IMR-90 (cell line): ENCODE data around the gene MAGEC3. TPM values are rescaled to one million over a fixed set of nuclear protein-coding genes. Genes with fewer than 3 reads are reported as not detected.

Experiments
- ATAC-seq: fragments of 200-7000 bp; cut with Tn5 transposase; 2 replicates; pipeline ENCODE4 v1.9.1; 2020; ENCODE audit warnings: low read depth, mild to moderate bottlenecking, moderate library complexity
- BruUV-seq: library from RNA; stranded (reverse); fragments of 400-500 nt; replicated peaks from 2 replicates; lab custom pipeline; 2021; lab: Mats Ljungman, UMichigan
- CTCF ChIA-PET: fragments of 300-600 bp; formaldehyde crosslinking; extraction: SDS; loops from one replicate; lab custom pipeline; 2021; ENCODE audit warnings: antibody characterized with exemption; lab: Yijun Ruan, JAX
- POLR2A ChIA-PET: fragments of 300-600 bp; sonication (Branson Sonifier 250); formaldehyde crosslinking; loops from one replicate; lab custom pipeline; 2022; ENCODE audit warnings: antibody characterized with exemption; ENCODE audit not compliant: unreplicated experiment; lab: Charles Lee
- DNase-seq: peaks from one replicate; pipeline ENCODE4 v3.0.0; 2013
- H2AFZ ChIP-seq: replicated peaks from 2 replicates; pipeline ENCODE3; 2013; ENCODE audit warnings: low read length, mild to moderate bottlenecking; ENCODE audit not compliant: poor library complexity
- H2AK5ac ChIP-seq: 2 replicates; pipeline ENCODE4 v1.6.1; 2013; ENCODE audit warnings: low read depth, low read length, inconsistent platforms
- H2AK9ac ChIP-seq: replicated peaks from 2 replicates; pipeline ENCODE3; 2013; ENCODE audit warnings: mild to moderate bottlenecking, low read depth, low read length, moderate library complexity; ENCODE audit not compliant: poor library complexity
- H2BK120ac ChIP-seq: 2 replicates; pipeline ENCODE4 v1.6.1; 2013; ENCODE audit warnings: low read depth, low read length, inconsistent platforms
- H2BK15ac ChIP-seq: 3 replicates; pipeline ENCODE4 v1.6.1; 2013; ENCODE audit warnings: low read depth, low read length, inconsistent platforms
- H2BK20ac ChIP-seq: 2 replicates; pipeline ENCODE4 v1.6.1; 2013; ENCODE audit warnings: low read depth, mild to moderate bottlenecking, inconsistent platforms, low read length, moderate library complexity
- H2BK5ac ChIP-seq: 2 replicates; pipeline ENCODE4 v1.6.1; 2013; ENCODE audit warnings: mild to moderate bottlenecking, low read depth, low read length, inconsistent platforms; ENCODE audit not compliant: poor library complexity, severe bottlenecking
- H3K14ac ChIP-seq: replicated peaks from 2 replicates; pipeline ENCODE4 v1.6.1; 2013; ENCODE audit warnings: low read depth, low read length, inconsistent platforms
- H3K18ac ChIP-seq: 2 replicates; pipeline ENCODE4 v1.6.1; 2013; ENCODE audit warnings: low read depth, low read length, control low read depth
- H3K23ac ChIP-seq: 2 replicates; pipeline ENCODE4 v1.6.1; 2013; ENCODE audit warnings: low read depth, low read length, inconsistent platforms
- H3K27ac ChIP-seq: 2 replicates; pipeline ENCODE4 v1.5.1; 2013; ENCODE audit warnings: mild to moderate bottlenecking, control low read depth, low read length; ENCODE audit not compliant: insufficient read depth
- H3K27me3 ChIP-seq: 2 replicates; pipeline ENCODE4 v1.6.1; 2013; ENCODE audit warnings: low read length; ENCODE audit not compliant: control insufficient read depth, insufficient read depth
- H3K36me3 ChIP-seq: 2 replicates; pipeline ENCODE4 v1.6.1; 2013; ENCODE audit warnings: low read length, mixed read lengths; ENCODE audit not compliant: control insufficient read depth, insufficient read depth
- H3K4ac ChIP-seq: 2 replicates; pipeline ENCODE4 v1.6.1; 2013; ENCODE audit warnings: low read depth, low read length, inconsistent platforms
- H3K4me1 ChIP-seq: 2 replicates; pipeline ENCODE4 v1.6.1; 2013; ENCODE audit warnings: low read length, mixed read lengths; ENCODE audit not compliant: control insufficient read depth, insufficient read depth
- H3K4me2 ChIP-seq: 2 replicates; pipeline ENCODE4 v1.6.1; 2013; ENCODE audit warnings: low read depth, mild to moderate bottlenecking, control low read depth, low read length, moderate library complexity
- H3K4me3 ChIP-seq: 2 replicates; pipeline ENCODE4 v1.5.1; 2013; ENCODE audit warnings: low read depth, mild to moderate bottlenecking, control low read depth, low read length, moderate library complexity; ENCODE audit not compliant: insufficient read depth
- H3K56ac ChIP-seq: 2 replicates; pipeline ENCODE4 v1.6.1; 2013; ENCODE audit warnings: low read length, inconsistent platforms; ENCODE audit not compliant: insufficient read depth; ENCODE audit errors: extremely low read depth
- H3K79me1 ChIP-seq, 2 experiments: 2 replicates each; pipeline ENCODE4 v1.6.1; 2013; ENCODE audit warnings: low read length in 2 of 2, inconsistent platforms in 1 of 2, low read depth in 1 of 2
- H3K9ac ChIP-seq: 2 replicates; pipeline ENCODE4 v1.6.1; 2013; ENCODE audit warnings: low read depth, low read length, control low read depth
- H3K9me1 ChIP-seq: 2 replicates; pipeline ENCODE4 v1.6.1; 2013; ENCODE audit warnings: low read length, inconsistent platforms; ENCODE audit not compliant: insufficient read depth
- H3K9me3 ChIP-seq: 2 replicates; pipeline ENCODE4 v1.6.1; 2013; ENCODE audit warnings: low read length; ENCODE audit not compliant: control insufficient read depth, insufficient read depth
- H4K20me1 ChIP-seq: 2 replicates; pipeline ENCODE4 v1.6.1; 2013; ENCODE audit warnings: low read length, inconsistent platforms; ENCODE audit not compliant: insufficient read depth
- H4K5ac ChIP-seq: 2 replicates; pipeline ENCODE4 v1.6.1; 2013; ENCODE audit warnings: mild to moderate bottlenecking, low read depth, low read length, control low read depth
- H4K8ac ChIP-seq, 2 experiments: 2 replicates each; pipeline ENCODE4 v1.6.1; 2013; ENCODE audit warnings: low read depth in 2 of 2, low read length in 2 of 2, control low read depth in 1 of 2, inconsistent platforms in 1 of 2
- H4K91ac ChIP-seq: 2 replicates; pipeline ENCODE4 v1.6.1; 2013; ENCODE audit warnings: low read depth, low read length, inconsistent platforms; ENCODE audit not compliant: insufficient read depth
- BHLHE40 ChIP-seq: fragments of 150-350 bp; IDR thresholded peaks from 2 replicates; pipeline ENCODE4 v1.6.1; 2016; ENCODE audit warnings: mild to moderate bottlenecking, low read depth, low read length
- CHD1 ChIP-seq: IDR thresholded peaks from 2 replicates; pipeline ENCODE4 v1.6.1; 2012; ENCODE audit warnings: low read depth, low read length, improper control_type of control experiment
- FOS ChIP-seq: fragments of 150-350 bp; IDR thresholded peaks from 2 replicates; pipeline ENCODE4 v1.6.1; 2016; ENCODE audit warnings: low read depth, low read length
- MAFK ChIP-seq: IDR thresholded peaks from 2 replicates; pipeline ENCODE4 v1.6.1; 2012; ENCODE audit warnings: low read depth, low read length, improper control_type of control experiment
- MAZ ChIP-seq: IDR thresholded peaks from 2 replicates; pipeline ENCODE4 v1.6.1; 2012; ENCODE audit warnings: low read depth, mild to moderate bottlenecking, low read length, improper control_type of control experiment, moderate library complexity, borderline replicate concordance
- MXI1 ChIP-seq: IDR thresholded peaks from 2 replicates; pipeline ENCODE4 v1.6.1; 2012; ENCODE audit warnings: low read depth, mild to moderate bottlenecking, low read length, moderate library complexity, borderline replicate concordance
- NFE2L2 ChIP-seq: fragments of 150-350 bp; IDR thresholded peaks from 2 replicates; pipeline ENCODE4 v1.6.1; 2016; ENCODE audit warnings: low read depth, mild to moderate bottlenecking, low read length
- POLR2A ChIP-seq: IDR thresholded peaks from 2 replicates; pipeline ENCODE4 v1.6.1; 2012; ENCODE audit warnings: mild to moderate bottlenecking, low read depth, low read length
- RAD21 ChIP-seq: IDR thresholded peaks from 2 replicates; pipeline ENCODE4 v1.6.1; 2012; ENCODE audit warnings: low read length, improper control_type of control experiment
- RFX5 ChIP-seq: IDR thresholded peaks from 2 replicates; pipeline ENCODE4 v1.8.0; 2012; ENCODE audit warnings: low read depth, mild to moderate bottlenecking, low read length, moderate library complexity
- SMC3 ChIP-seq: fragments of 150-350 bp; IDR thresholded peaks from 2 replicates; pipeline ENCODE4 v1.6.1; 2016; ENCODE audit warnings: low read depth, mild to moderate bottlenecking, antibody characterized with exemption, low read length, moderate library complexity
- WGBS, 2 experiments: methylation state at CpG; one replicate each; pipeline versions ENCODE4 v1.1.5 to v1.1.7; 2013; ENCODE audit warnings: missing lambda C conversion rate in 2 of 2; ENCODE audit not compliant: insufficient read length in 1 of 2; ENCODE audit errors: extremely low coverage in 2 of 2; 5-methylcytosine and 5-hydroxymethylcytosine counted together
- dilution Hi-C: fragments of 300-500 bp; cut with HindIII; formaldehyde crosslinking; loops from one replicate; pipeline ENCODE4 v1.14.3; 2018; ENCODE audit warnings: low sequenced_read_pairs; ENCODE audit not compliant: unreplicated experiment
- in situ Hi-C: fragments of 300-500 bp; cut with MboI; formaldehyde crosslinking; loops from 3 replicates; pipeline ENCODE4 v1.14.3; 2019; ENCODE audit warnings: low sequenced_read_pairs, inconsistent platforms, mixed read lengths
- intact Hi-C: fragments of 100-400 bp; cut with micrococcal nuclease; formaldehyde crosslinking; loops from 2 replicates; pipeline ENCODE4 v1.10.0; 2022
- polyA plus RNA-seq, 3 experiments: library from polyadenylated mRNA; depleted of rRNA; stranded (reverse); fragments of >200 nt; gene quantifications; 2 replicates each; pipeline ENCODE4 v1.2.3, GENCODE V29; 2012; ENCODE audit warnings: low replicate concordance in 1 of 3
- total RNA-seq: library from RNA; depleted of rRNA; stranded (reverse); fragments of >200 nt; gene quantifications from 2 replicates; pipeline ENCODE4 v1.2.3, GENCODE V29; 2012
- TF ChIP-seq, protein P1 (sequence below): fragments of 150-350 bp; IDR thresholded peaks from 2 replicates; pipeline ENCODE4 v1.6.1; 2016; ENCODE audit warnings: low read depth, mild to moderate bottlenecking, low read length, moderate library complexity, borderline replicate concordance
- TF ChIP-seq, protein P2 (sequence below): conservative IDR thresholded peaks from 2 replicates; pipeline ENCODE4 v1.5.1; 2012; ENCODE audit warnings: mild to moderate bottlenecking, low read depth, low read length, improper control_type of control experiment
- TF ChIP-seq, protein P3 (sequence below): fragments of 150-350 bp; IDR thresholded peaks from 2 replicates; pipeline ENCODE4 v1.6.1; 2017; ENCODE audit warnings: mild to moderate bottlenecking, antibody characterized with exemption, low read length, low read depth

The MAGEC3 gene
- total and polyA plus RNA-seq, 2 of the 4 experiments (the other 2 are of a cell fraction) = not detected

DNA sequence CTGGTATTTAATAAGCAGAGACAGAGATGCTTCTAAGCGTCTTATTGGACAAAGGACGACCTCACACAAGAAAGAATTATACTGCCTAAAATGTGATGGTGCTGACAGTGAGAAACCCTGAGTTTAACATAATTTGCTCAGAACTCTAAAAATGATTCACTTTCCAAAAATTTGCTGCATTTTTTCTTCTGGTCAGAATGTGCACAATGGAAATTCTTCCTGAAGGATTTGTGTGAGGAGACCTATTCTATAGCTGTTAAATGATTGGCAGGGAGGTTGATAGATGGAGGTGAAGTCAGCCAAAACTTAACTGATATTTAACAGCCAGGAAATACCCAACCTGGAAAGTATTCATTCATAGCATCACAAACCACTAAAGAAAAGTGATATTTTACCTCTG is 1.7 kb downstream of the MAGEC3 start:
- H4K20me1 ChIP-seq = no peaks in the 10 kb centered on the region
- no peak overlapping the region for H2AK5ac ChIP-seq
- no peak overlapping the region for H4K5ac ChIP-seq
- TF ChIP-seq, protein P1, sequence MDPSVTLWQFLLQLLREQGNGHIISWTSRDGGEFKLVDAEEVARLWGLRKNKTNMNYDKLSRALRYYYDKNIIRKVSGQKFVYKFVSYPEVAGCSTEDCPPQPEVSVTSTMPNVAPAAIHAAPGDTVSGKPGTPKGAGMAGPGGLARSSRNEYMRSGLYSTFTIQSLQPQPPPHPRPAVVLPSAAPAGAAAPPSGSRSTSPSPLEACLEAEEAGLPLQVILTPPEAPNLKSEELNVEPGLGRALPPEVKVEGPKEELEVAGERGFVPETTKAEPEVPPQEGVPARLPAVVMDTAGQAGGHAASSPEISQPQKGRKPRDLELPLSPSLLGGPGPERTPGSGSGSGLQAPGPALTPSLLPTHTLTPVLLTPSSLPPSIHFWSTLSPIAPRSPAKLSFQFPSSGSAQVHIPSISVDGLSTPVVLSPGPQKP = no peak
- TF ChIP-seq RAD21 = no peak
- TF ChIP-seq, protein P2, sequence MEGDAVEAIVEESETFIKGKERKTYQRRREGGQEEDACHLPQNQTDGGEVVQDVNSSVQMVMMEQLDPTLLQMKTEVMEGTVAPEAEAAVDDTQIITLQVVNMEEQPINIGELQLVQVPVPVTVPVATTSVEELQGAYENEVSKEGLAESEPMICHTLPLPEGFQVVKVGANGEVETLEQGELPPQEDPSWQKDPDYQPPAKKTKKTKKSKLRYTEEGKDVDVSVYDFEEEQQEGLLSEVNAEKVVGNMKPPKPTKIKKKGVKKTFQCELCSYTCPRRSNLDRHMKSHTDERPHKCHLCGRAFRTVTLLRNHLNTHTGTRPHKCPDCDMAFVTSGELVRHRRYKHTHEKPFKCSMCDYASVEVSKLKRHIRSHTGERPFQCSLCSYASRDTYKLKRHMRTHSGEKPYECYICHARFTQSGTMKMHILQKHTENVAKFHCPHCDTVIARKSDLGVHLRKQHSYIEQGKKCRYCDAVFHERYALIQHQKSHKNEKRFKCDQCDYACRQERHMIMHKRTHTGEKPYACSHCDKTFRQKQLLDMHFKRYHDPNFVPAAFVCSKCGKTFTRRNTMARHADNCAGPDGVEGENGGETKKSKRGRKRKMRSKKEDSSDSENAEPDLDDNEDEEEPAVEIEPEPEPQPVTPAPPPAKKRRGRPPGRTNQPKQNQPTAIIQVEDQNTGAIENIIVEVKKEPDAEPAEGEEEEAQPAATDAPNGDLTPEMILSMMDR = no peak
- no peak for TF ChIP-seq MAZ
- no peak for TF ChIP-seq FOS
- TF ChIP-seq MXI1 = no peak
- TF ChIP-seq BHLHE40 = no peak
- TF ChIP-seq POLR2A = no peak
- TF ChIP-seq RFX5 = no peak
- TF ChIP-seq NFE2L2 = no peak
- TF ChIP-seq, protein P3, sequence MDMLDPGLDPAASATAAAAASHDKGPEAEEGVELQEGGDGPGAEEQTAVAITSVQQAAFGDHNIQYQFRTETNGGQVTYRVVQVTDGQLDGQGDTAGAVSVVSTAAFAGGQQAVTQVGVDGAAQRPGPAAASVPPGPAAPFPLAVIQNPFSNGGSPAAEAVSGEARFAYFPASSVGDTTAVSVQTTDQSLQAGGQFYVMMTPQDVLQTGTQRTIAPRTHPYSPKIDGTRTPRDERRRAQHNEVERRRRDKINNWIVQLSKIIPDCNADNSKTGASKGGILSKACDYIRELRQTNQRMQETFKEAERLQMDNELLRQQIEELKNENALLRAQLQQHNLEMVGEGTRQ = no peak
- TF ChIP-seq SMC3 = no peak
- no peak for TF ChIP-seq MAFK
- TF ChIP-seq CHD1 = no peak
- no peak overlapping the region for H3K23ac ChIP-seq
- H3K18ac ChIP-seq = no peak overlapping the region
- H3K79me1 ChIP-seq = no peaks in the 10 kb centered on the region
- H3K4ac ChIP-seq = no peak overlapping the region
- dilution Hi-C loops = no loop called here
- WGBS, 2 experiments = no CpG with 5 or more reads among the region's 2 CpGs
- no peak overlapping the region for H2AK9ac ChIP-seq
- in situ Hi-C loops = no loop called here
- H3K9ac ChIP-seq = no peak overlapping the region
- H2BK15ac ChIP-seq = no peak overlapping the region
- H3K14ac ChIP-seq = no peak overlapping the region
- intact Hi-C loops = no loop called here
- ChIA-PET POLR2A (no interaction called here), CTCF (no interaction called here)
- H2AFZ ChIP-seq = no peak overlapping the region
- no peak overlapping the region for H3K4me2 ChIP-seq
- no peak for DNase-seq
- no peak overlapping the region for H4K91ac ChIP-seq
- no peaks in the 10 kb centered on the region for H3K9me1 ChIP-seq
- no peaks in the 10 kb centered on the region for H3K27me3 ChIP-seq
- no peak overlapping the region for H2BK20ac ChIP-seq
- H3K27ac ChIP-seq = no peak overlapping the region
- H2BK5ac ChIP-seq = no peak overlapping the region
- no peak overlapping the region for H2BK120ac ChIP-seq
- H3K56ac ChIP-seq = no peak overlapping the region
- no peak overlapping the region for H3K4me3 ChIP-seq
- no peak overlapping the region for H4K8ac ChIP-seq
- BruUV-seq = no TSS peak
- ATAC-seq = no peak
- no peaks in the 10 kb centered on the region for H3K36me3 ChIP-seq
- H3K9me3 ChIP-seq = 0 out of 2 replicates have a peak, but pooled peaks cover 8% of the 10 kb centered on the region
- H3K4me1 ChIP-seq = no peaks in the 10 kb centered on the region
